HepG2 (cell line): ENCODE data around the gene OR1F1. TPM values are rescaled to one million over a fixed set of nuclear protein-coding genes. Genes with fewer than 3 reads are reported as not detected.
A peak's percentile ranks its signal among the peaks of the same experiment; 100 is the strongest.

Experiments used
- FOXK1 ChIP-seq: sonication (generic); formaldehyde crosslinking; IDR thresholded peaks from 2 replicates; pipeline ENCODE4 v1.4.0; 2020; ENCODE audit warnings: low read depth, missing genetic modification reagents, borderline replicate concordance
- HDAC1 ChIP-seq: sonication (generic); formaldehyde crosslinking; IDR thresholded peaks from 2 replicates; pipeline ENCODE4 v1.5.1; 2020; ENCODE audit warnings: mild to moderate bottlenecking, missing genetic modification reagents
- IKZF5 ChIP-seq: IDR thresholded peaks from 2 replicates; pipeline ENCODE4 v1.6.1; 2018; ENCODE audit warnings: missing genetic modification reagents, mild to moderate bottlenecking, missing compliant biosample characterization
- KLF12 ChIP-seq: sonication (generic); formaldehyde crosslinking; IDR thresholded peaks from 2 replicates; pipeline ENCODE4 v1.4.0; 2020; ENCODE audit warnings: missing genetic modification reagents, borderline replicate concordance
- LRRFIP1 ChIP-seq: sonication (generic); formaldehyde crosslinking; conservative IDR thresholded peaks from 2 replicates; pipeline ENCODE4 v1.4.0; 2020; ENCODE audit warnings: missing genetic modification reagents
- MTA1 ChIP-seq: sonication (generic); formaldehyde crosslinking; IDR thresholded peaks from 2 replicates; pipeline ENCODE4 v1.4.0; 2020; ENCODE audit warnings: missing genetic modification reagents, mild to moderate bottlenecking, borderline replicate concordance
- MTF1 ChIP-seq: sonication (generic); formaldehyde crosslinking; IDR thresholded peaks from 2 replicates; pipeline ENCODE4 v1.5.0; 2020; ENCODE audit warnings: missing genetic modification reagents
- RXRB ChIP-seq: IDR thresholded peaks from 2 replicates; pipeline ENCODE4 v1.6.1; 2016; ENCODE audit warnings: borderline replicate concordance, missing genetic modification reagents, missing compliant biosample characterization
- SPEN ChIP-seq: sonication (generic); formaldehyde crosslinking; IDR thresholded peaks from 2 replicates; pipeline ENCODE4 v1.5.1; 2020; ENCODE audit warnings: low read depth, mild to moderate bottlenecking, missing genetic modification reagents
- ZBTB8A ChIP-seq: sonication (generic); formaldehyde crosslinking; IDR thresholded peaks from 2 replicates; pipeline ENCODE4 v1.4.0; 2020; ENCODE audit warnings: mild to moderate bottlenecking, low read depth, missing genetic modification reagents, borderline replicate concordance
- ZKSCAN8 ChIP-seq: IDR thresholded peaks from 2 replicates; pipeline ENCODE4 v1.6.1; 2016; ENCODE audit warnings: borderline replicate concordance, missing genetic modification reagents, missing compliant biosample characterization
- ZNF121 ChIP-seq: sonication (generic); formaldehyde crosslinking; IDR thresholded peaks from 2 replicates; pipeline ENCODE4 v1.5.0; 2020; ENCODE audit warnings: mild to moderate bottlenecking, missing genetic modification reagents
- ZNF124 ChIP-seq: sonication (generic); formaldehyde crosslinking; IDR thresholded peaks from 2 replicates; pipeline ENCODE4 v1.4.0; 2020; ENCODE audit warnings: missing genetic modification reagents
- ZNF136 ChIP-seq: sonication (generic); formaldehyde crosslinking; IDR thresholded peaks from 2 replicates; pipeline ENCODE4 v1.8.1; 2022; ENCODE audit warnings: low read depth, mild to moderate bottlenecking, moderate library complexity, missing genetic modification reagents
- ZNF180 ChIP-seq: sonication (generic); formaldehyde crosslinking; IDR thresholded peaks from 2 replicates; pipeline ENCODE4 v1.4.0; 2020; ENCODE audit warnings: low read depth, missing genetic modification reagents, borderline replicate concordance
- ZNF20 ChIP-seq: sonication (generic); formaldehyde crosslinking; IDR thresholded peaks from 2 replicates; pipeline ENCODE4 v1.4.0; 2020; ENCODE audit warnings: mild to moderate bottlenecking, moderate library complexity, missing genetic modification reagents
- ZNF275 ChIP-seq: sonication (generic); formaldehyde crosslinking; IDR thresholded peaks from 2 replicates; pipeline ENCODE4 v1.8.0; 2022; ENCODE audit warnings: missing genetic modification reagents, mild to moderate bottlenecking, inconsistent platforms, borderline replicate concordance
- ZNF597 ChIP-seq: sonication (generic); formaldehyde crosslinking; IDR thresholded peaks from 2 replicates; pipeline ENCODE4 v1.5.0; 2020; ENCODE audit warnings: missing genetic modification reagents
- ZNF678 ChIP-seq: sonication (generic); formaldehyde crosslinking; IDR thresholded peaks from 2 replicates; pipeline ENCODE4 v1.4.0; 2020; ENCODE audit warnings: mild to moderate bottlenecking, missing genetic modification reagents
- ZNF800 ChIP-seq: sonication (generic); formaldehyde crosslinking; IDR thresholded peaks from 2 replicates; pipeline ENCODE4 v1.4.0; 2020; ENCODE audit warnings: missing genetic modification reagents
- ZNF839 ChIP-seq: sonication (generic); formaldehyde crosslinking; IDR thresholded peaks from 2 replicates; pipeline ENCODE4 v1.4.0; 2020; ENCODE audit warnings: missing genetic modification reagents, mild to moderate bottlenecking, borderline replicate concordance
- polyA plus RNA-seq, 8 experiments: library from polyadenylated mRNA; depleted of rRNA in 3 of 8; stranded (reverse) in 7 of 8; unstranded in 1 of 8; fragments of >200 nt; fragmentation: Illumina TruSeq in 4 of 8; extraction: Trizol in 4 of 8; gene quantifications; 2 replicates each; pipeline versions ENCODE4 v1.2.1 to v1.2.3, GENCODE V29; 2011 to 2016; ENCODE audit warnings: low read depth in 4 of 8, missing spikeins in 1 of 8, mixed read lengths in 1 of 8; ENCODE audit not compliant: insufficient read depth in 1 of 8
- total RNA-seq, 5 experiments: library from RNA; depleted of rRNA; stranded (reverse); fragments of >200 nt; fragmentation: Illumina TruSeq; extraction: Trizol; gene quantifications; 2 replicates each; pipeline ENCODE4 v1.2.3, GENCODE V29; 2016; ENCODE audit warnings: low read depth in 1 of 5

The OR1F1 gene
- total and polyA plus RNA-seq, 2 of the 13 experiments (the other 11 are each of a cell fraction or from before 2014, with no cell fraction given), result 0.90 TPM; not detected in 1

GRCh38 chr16:3157229-3158025 lies 30.6 kb upstream of the OR1F1 start (continued):
- TF ChIP-seq IKZF5 (CRISPR knock-in tag) (peak; percentile 67; the same call in 1 of the 2 replicates), HDAC1 (CRISPR knock-in tag) (peak; percentile 20; the same call in 1 of the 2 replicates), ZNF20 (CRISPR knock-in tag) (no peak), ZNF839 (no peak), MTA1 (CRISPR knock-in tag) (peak; percentile 59; the same call in 1 of the 2 replicates), ZNF180 (CRISPR knock-in tag) (no peak), MTF1 (CRISPR knock-in tag) (no peak), ZKSCAN8 (CRISPR knock-in tag) (peak; percentile 42; the same call in 1 of the 2 replicates), ZNF800 (CRISPR knock-in tag) (no peak), ZNF597 (CRISPR knock-in tag) (no peak), FOXK1 (CRISPR knock-in tag) (peak; percentile 16; the same call in 1 of the 2 replicates), SPEN (CRISPR knock-in tag) (no peak), LRRFIP1 (CRISPR knock-in tag) (no peak), ZNF275 (CRISPR knock-in tag) (peak; percentile 37; the same call in 1 of the 2 replicates), ZNF136 (CRISPR knock-in tag) (no peak), KLF12 (no peak), ZNF124 (CRISPR knock-in tag) (no peak), ZNF678 (peak; percentile 58; the same call in 1 of the 2 replicates), RXRB (peak; percentile 65; the same call in 1 of the 2 replicates), ZNF121 (no peak), ZBTB8A (CRISPR knock-in tag) (no peak)
